HG03064 (cell line): ENCODE data around the gene STX18.

Experiments used
- ATAC-seq: cut with Tn5 transposase; IDR thresholded peaks from one replicate; pipeline ENCODE4 v1.9.1; 2021; ENCODE audit warnings: low read depth; ENCODE audit not compliant: unreplicated experiment

STX18 gene

DNA sequence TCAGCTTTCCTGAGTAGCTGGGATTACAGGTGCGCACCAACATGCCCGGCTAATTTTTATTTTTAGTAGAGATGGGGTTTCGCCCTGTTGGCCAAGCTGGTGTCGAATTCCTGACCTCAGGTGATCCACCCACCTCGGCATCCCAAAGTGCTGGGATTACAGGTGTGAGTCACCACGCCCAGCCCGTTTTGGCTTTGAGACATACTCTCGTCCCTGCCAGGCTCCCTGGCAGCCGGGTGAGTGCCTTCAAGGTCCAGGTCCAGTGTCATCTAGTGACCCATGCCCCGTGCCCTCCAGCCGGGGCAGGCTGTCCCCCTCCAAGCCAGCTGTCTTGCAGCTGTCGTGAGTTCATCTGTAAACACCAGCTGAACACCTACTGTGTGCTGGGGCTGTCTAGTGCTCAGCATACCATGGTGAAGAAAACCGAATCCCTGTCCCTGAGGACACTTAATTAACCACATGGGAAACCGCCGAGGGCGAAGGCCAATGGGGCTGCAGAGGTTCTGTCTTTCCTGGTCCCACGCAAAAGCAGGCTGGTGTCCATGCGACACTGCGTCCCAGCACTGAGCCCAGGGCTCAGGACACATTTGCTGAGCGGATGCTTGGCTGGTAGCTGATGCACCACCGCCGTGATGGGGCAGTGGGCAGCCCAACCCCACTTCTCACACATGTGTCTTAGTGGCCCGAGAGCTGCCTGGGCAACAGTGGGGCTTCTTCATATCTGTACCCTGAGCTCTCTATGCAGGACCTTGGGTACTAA, 133.1 kb downstream of the STX18 start:
- ATAC-seq, result no peak

GRCh38 chr4:4408132-4408523, 133.7 kb downstream of the STX18 start:
- no peak for ATAC-seq

DNA sequence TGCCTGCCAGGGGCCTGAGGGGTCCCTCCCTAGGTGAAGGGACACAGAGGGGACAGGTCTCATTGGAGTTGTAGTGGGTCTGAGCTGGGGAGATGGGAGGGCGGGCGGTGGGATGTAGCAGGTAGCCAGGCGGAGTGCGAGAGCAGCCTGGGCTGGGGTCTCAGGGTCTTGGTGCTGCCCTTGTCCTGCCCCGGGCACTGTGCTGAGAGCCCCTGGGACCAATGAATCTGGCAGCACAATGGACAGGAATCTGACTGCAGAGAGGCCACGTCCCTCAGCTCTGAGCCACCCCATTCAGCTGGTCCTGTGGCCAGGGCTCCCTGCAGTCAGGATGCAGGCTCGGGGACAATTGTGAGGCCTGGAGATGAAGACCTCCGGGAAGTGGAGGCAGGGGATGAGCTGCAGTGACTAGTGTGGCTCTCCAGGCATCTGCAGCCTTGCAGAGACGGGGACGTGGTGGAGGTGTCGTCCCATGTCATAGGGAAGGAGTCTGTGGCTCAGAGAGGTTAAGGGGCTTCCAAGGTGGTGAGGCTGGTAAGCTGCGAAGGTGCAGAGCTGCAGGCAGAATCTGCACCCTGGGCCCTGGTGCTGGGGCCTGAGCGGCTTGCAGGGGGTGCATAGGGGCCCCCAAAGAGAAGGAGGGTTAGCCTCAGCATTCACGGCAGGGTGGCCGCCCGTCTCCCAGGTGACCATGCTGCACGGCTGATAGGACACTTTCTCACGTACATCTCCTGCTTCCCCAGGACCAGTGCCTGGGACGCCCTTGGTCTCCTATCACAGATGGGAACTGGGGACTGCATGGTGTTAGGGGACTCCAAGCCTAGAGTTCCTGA, 134.3 kb downstream of the STX18 start:
- no peak for ATAC-seq

DNA sequence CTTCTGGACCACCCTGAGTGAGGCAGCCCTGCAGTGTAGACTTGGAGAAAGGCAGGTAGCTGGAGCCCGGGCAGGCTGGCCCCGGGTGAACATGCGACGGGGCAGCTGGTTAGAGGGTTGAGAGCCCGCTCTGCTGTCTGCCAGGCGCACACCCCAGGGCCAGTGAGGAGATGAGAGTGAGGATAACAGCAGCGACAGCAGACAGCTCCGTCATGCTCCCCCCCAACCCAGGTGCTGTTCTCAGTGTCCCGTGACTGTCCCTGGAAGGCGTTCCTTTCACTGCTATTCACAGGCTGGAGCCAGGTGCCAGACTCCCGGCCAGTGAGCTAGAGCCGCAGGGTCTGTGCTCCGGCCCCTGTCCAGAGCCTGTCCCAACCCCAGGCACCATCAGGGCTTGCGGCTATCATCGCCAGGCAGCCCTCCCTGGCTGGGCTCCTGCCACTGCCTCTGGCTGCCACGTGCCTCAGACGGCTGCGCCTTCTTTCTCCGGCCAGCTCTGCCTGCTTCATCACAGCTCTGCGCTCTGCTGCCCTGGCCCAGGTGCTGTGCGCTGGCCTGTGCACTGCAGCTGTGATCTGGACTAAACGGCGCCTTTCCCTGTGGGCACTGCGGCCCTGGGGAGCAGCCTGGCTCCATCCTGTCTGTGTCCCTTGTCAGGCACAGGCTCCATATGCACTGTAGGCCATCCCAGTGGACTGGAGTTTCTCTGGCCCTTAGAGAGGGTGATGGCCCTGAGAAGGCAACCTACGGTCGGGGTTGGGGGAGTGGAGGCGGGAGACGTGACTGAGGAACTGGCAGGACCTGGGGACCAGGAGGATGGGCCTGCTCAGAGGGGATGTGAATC, 135.2 kb downstream of the STX18 start:
- ATAC-seq, result no peak

- no peak for ATAC-seq
These were observed 136.4 kb downstream of the STX18 start for GRCh38 chr4:4405358-4405962.

DNA sequence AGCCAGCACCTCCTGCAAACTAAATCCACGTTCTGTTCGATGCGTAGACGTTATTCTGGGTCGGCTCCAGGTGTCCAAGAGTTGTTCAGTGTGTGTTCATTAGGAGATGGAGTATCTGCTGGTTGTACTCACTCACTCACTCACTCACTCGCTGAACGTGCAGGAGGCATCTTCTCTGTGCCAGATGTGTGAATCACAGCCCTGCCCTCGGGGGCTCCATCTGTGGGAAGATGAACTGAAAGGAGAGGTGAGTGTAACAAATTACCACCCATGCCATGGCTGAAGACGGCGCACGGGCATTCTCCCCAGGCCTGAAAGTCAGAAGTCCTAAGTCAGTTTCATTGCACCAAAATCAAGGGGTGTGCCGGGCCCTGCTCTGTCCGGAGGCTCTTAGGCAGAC, 138.9 kb downstream of the STX18 start:
- no peak for ATAC-seq

GRCh38 chr4:4401036-4401435, 140.8 kb downstream of the STX18 start:
- ATAC-seq, result no peak

DNA sequence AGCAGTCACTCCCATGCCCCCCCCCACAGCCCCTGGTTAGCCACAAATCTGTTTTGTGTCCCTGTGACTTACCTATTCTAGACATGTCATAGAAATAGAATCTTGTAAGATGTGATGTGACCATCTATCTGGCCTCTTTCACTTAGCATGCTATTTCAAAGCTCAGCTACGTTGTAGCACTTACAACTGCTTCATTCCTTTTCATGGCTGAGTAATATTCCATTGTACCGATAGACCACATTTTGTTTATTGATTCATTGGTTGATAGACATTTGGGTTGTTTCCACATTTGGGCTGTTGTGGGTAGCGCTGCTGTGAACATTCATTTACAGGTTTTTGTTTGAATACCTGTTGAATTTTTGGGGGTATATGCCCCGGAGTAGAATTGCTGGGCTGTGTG, 143.4 kb downstream of the STX18 start:
- ATAC-seq, result no peak

GRCh38 chr4:4397441-4397819, 144.4 kb downstream of the STX18 start:
- ATAC-seq, result no peak

GRCh38 chr4:4396628-4397440, 145.0 kb downstream of the STX18 start:
- ATAC-seq, result no peak

- no peak for ATAC-seq
These were observed 145.8 kb downstream of the STX18 start for GRCh38 chr4:4395849-4396627.

- ATAC-seq, result no peak
These were observed 146.5 kb downstream of the STX18 start for GRCh38 chr4:4395371-4395770.

- ATAC-seq, result no peak
These were observed 147.2 kb downstream of the STX18 start for GRCh38 chr4:4394644-4395043.

- ATAC-seq, result no peak
These were observed 149.2 kb downstream of the STX18 start for GRCh38 chr4:4392501-4393183.

GRCh38 chr4:4391866-4392265, 150.0 kb downstream of the STX18 start:
- ATAC-seq, result no peak

DNA sequence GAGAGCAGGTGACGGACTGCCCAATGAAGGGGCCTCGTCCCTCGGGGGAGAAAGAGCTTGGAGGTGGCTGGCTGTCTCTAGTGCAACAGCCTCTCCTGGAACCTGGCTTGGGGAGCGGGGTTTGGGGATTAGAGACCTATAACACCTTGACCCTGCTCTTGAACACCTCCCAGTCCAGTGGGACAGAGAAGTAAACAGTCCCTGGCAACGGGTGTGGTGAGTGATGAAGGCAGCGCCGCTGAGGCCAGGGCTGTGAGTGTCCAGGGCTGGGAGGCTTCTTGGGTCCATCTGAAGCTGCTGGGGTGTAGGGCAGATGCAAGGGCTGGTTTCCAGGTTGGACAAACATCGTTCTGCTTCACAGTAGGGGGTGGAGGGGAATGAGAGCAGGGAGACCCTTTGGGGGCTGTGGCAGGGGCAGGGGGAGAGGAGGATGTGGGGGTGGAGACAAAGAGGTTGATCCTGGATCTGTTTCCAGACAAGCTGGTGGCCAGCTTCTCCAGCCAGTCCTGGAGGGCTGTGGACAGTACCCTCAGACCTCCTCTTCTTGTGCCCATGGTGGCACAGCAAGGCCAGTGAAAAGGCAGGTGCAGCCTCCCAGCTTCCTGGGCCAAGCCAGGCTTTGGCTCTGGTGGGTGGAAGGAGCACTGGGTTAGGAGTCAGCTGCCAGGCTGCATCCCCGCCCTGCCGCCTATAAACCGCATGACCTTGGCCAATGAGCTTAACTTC, 151.2 kb downstream of the STX18 start:
- no peak for ATAC-seq

DNA sequence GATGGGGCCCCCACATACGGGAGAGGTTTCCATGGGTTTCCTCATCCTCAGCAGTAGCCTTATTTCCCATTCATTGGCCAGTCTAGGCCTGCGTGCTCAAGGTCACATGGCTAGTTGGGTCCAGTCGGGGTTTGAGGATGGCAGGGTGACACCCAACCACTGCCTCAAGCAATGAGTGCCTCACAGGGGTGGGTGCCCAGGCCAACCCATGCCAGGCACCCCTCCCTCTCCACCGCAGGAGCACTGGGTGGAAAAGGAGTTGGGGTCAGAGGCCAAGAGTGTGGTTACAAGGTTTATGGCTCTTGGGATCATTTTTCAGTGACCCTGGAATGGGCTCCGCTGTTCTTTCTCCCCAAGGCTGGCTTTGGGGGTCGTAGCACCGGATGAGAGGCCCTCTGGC, 151.8 kb downstream of the STX18 start:
- no peak for ATAC-seq
